CMK (cell line): ENCODE measurements around the gene VAPB.

Experiments
- DNase-seq: peaks from one replicate; pipeline ENCODE4 v3.0.0-alpha.2; 2010; ENCODE audit warnings: low read depth

Gene VAPB

GRCh38 chr20:58436868-58437645 is 48.0 kb downstream of the VAPB start:
- DNase-seq: no peak

- no peak for DNase-seq
Measured at GRCh38 chr20:58438970-58439808, 50.2 kb downstream of the VAPB start.

- DNase-seq: no peak
Measured at GRCh38 chr20:58440021-58440767, 51.2 kb downstream of the VAPB start.

- no peak for DNase-seq
Measured at GRCh38 chr20:58441723-58442122, 52.7 kb downstream of the VAPB start.

GRCh38 chr20:58444746-58445255 is 55.8 kb downstream of the VAPB start:
- no peak for DNase-seq

GRCh38 chr20:58446264-58446959 is 57.4 kb downstream of the VAPB start:
- no peak for DNase-seq

GRCh38 chr20:58446960-58447265 is 57.9 kb downstream of the VAPB start:
- DNase-seq: no peak

GRCh38 chr20:58447511-58448391 is 58.7 kb downstream of the VAPB start:
- DNase-seq: no peak

GRCh38 chr20:58448958-58449357 is 59.9 kb downstream of the VAPB start:
- DNase-seq: no peak

- no peak for DNase-seq
Measured at GRCh38 chr20:58449681-58450221, 60.7 kb downstream of the VAPB start.

GRCh38 chr20:58450254-58450653 is 61.2 kb downstream of the VAPB start:
- DNase-seq: no peak

GRCh38 chr20:58452667-58453255 is 63.7 kb downstream of the VAPB start:
- DNase-seq: no peak

GRCh38 chr20:58453391-58453790 is 64.4 kb downstream of the VAPB start:
- no peak for DNase-seq

GRCh38 chr20:58454460-58454859 is 65.4 kb downstream of the VAPB start:
- no peak for DNase-seq

- no peak for DNase-seq
Measured at GRCh38 chr20:58457083-58457695, 68.2 kb downstream of the VAPB start.

GRCh38 chr20:58458342-58459057 is 69.5 kb downstream of the VAPB start:
- no peak for DNase-seq

- DNase-seq: no peak
Measured at GRCh38 chr20:58459058-58459750, 70.2 kb downstream of the VAPB start.

GRCh38 chr20:58461104-58461503 is 72.1 kb downstream of the VAPB start:
- DNase-seq: no peak
